NCI-H82 (cell line): Measurements from ENCODE around the gene AHSP.
"Not testable (repeated sequence)": the region's sequence is repeated elsewhere in the genome, so short reads cannot be mapped to it uniquely, and the experiment has no call there.

Source experiments
- DNase-seq: peaks from one replicate; lab custom pipeline; 2025; lab: John Stamatoyannopoulos, UW

AHSP gene

GRCh38 chr16:31527734-31528274 is at the start of gene AHSP:
Gene AHSP (plus strand): TSS chr16:31527900. CDS start chr16:31528140, 240 bp downstream.
- no peak for DNase-seq

- no peak for DNase-seq
These were observed 48.7 kb upstream of the AHSP start for GRCh38 chr16:31478956-31479355.

DNA sequence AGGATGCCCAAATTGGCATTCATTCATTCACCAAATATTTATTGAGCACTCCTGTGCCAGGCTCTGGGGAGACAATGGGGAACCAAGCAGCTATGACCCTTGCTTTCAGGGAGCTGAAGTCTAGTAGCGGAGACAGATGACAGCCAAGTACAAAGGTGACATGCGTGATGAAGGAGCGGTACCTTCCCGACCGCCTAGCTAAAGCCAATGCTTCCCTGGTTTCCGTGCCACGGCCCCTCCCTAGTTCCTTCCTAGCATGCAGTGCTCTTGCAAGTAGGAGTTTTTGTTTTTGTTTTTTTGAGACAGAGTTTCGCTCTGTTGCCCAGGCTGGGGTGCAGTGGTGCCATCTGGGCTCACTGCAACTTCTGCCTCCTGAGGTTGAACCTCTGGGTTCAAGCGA is 47.9 kb upstream of the AHSP start:
- no peak for DNase-seq

DNA sequence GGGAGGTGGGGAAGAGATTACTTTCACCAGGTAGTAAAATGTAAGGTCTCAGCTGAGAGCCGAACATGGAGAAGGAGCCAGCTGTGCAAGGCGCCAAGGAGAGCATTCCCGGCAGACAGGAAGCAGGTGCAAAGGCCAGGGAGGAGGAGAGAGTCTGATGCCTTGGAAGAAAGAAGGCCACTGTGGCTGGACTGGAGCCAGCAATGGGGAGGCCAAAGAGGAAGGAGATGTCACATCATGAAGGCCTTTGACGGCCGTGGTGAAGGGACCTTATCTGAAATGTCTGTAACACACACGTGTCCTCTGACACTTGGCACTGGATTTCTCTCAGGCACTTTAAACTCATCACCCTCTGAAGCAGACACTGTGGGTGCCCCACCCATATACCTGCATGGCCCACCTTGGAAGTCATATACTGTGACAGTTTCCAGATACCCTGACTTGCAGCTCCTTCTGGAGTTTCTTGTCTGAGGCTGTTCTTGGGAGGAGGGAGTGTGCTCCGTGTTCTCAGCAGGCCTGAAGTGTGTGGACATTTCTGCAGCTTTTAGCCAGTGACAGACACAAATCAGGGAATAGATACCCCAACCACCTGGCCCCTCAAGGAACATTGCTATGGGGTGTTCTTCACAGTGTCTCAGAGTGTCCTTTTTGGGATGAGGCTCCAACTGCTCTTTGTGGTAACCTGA is 46.7 kb upstream of the AHSP start:
- DNase-seq = no peak

DNA sequence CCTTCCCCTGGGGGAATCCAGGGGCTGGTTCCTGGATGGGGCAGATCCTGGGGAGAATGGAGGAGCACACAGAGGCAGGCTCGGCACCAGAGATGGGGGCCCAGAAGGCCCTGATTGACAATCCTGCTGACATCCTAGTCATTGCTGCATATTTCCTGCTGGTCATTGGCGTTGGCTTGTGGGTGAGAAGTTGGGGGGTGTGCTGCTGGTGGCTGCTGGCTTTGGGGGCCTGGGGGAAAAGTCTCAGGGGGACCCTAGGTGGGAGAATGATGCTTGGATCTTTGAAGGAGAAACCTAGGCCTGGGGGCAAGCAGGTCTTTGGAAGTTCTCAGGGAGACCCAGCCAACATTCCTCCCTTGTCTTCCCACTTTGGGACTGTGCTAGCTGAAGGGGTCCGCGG is 44.6 kb upstream of the AHSP start, which contains the start of gene SLC5A2:
Gene SLC5A2, plus strand, starts transcription at position 43 of the 400 bp plus-strand sequence. Its CDS starts 14 bp downstream, at position 57.
- DNase-seq = no peak

DNA sequence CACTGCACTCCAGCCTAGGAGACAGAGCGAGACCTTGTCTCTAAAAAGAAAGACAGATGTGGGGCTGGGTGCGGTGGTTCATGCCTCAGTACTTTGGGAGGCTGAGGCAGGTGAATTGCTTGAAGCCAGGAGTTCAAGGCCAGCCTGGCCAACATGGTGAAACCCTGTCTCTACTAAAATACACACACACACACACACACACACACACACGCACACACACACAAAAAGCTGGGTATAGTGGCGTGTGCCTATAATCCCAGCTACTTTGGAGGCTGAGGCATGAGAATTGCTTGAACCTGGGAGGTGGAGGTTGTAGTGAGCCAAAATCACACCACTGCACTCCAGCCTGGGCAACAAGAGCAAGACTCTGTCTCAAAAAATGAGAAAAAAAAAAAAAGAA is 43.7 kb upstream of the AHSP start:
- DNase-seq = not testable (repeated sequence)

DNA sequence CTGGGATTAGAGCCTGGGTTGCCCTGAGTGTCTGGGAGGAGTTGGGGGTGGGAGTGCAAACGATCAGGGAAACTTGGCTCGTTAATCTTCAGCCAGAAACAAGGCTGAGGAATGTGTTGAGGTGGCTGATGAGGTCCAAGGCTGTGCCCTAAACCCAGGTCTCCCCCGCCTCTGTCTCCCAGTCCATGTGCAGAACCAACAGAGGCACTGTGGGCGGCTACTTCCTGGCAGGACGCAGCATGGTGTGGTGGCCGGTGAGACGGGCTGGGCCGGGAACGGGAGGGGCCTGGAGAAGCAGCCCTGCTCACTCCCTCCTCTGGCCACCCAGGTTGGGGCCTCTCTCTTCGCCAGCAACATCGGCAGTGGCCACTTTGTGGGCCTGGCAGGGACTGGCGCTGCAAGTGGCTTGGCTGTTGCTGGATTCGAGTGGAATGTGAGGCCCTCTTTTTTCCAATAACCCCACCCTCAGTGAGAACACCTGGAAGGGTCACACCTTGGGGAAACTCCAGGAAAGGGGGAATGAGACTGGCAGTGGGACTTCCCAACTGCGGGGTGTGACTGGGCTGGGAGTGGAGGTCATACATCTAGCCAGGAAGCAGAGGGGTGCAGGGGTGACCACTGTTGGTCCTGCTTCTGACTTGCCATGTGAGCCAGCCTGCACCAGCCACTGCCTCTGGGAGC is 43.1 kb upstream of the AHSP start:
- DNase-seq = no peak

DNA sequence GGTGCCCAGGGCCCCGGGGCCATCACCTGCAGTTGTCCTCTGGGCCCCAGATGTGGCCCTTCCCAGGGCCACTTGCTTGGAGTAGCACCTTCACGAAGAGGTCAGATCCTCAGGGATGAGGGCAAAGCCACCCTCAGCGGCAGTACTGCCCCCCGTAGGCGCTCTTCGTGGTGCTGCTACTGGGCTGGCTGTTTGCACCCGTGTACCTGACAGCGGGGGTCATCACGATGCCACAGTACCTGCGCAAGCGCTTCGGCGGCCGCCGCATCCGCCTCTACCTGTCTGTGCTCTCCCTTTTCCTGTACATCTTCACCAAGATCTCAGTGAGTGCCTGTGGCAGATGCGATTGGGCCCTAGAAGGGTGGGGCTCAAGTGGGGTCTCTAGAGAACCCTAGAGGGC is 42.1 kb upstream of the AHSP start:
- DNase-seq = no peak

GRCh38 chr16:31486045-31486444 is 41.7 kb upstream of the AHSP start:
- no peak for DNase-seq

- DNase-seq = no peak
These were observed 40.5 kb upstream of the AHSP start for GRCh38 chr16:31487071-31487719.

DNA sequence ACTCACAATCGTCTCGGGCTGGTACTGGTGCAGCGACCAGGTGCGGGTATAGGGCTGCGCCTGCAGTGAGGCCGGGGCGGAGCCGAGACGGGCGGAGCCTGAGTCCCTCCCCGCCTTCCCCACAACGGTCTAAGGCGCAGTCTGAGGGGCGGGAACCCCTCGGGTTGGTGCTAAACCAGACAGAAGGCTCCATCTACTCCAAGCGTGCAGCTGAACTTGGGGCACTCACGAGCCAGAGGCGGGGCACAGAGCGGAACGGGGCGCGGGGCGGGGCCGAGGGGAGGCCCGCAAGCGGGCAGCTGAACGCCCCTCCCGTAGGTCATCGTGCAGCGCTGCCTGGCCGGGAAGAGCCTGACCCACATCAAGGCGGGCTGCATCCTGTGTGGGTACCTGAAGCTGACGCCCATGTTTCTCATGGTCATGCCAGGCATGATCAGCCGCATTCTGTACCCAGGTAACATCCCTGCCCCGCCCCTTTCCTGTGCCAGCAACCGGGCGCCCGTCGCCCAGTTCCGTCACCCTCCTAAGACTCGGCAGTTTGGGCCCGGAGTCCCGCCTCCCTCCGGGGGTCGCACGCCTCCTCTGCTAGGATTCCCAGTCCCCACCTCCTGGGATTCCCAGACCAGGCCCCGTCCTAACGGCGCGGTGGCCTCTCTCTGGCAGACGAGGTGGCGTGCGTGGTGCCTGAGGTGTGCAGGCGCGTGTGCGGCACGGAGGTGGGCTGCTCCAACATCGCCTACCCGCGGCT is 39.8 kb upstream of the AHSP start:
- DNase-seq = peak; percentile 69

- DNase-seq = no peak
These were observed 39.0 kb upstream of the AHSP start for GRCh38 chr16:31488468-31489297.

DNA sequence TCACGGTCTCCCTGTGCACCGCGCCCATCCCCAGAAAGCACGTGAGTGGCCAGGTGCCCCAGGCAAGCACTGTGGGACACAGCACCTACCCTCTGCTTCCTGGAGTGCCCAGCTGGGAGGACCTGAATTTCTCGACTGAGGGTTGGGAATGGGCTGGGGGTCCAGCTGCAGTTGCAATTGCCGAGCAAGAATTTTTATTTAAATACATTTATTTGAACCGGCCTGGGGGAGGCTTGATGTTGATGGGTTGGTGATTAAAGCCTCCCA is 38.5 kb upstream of the AHSP start:
- DNase-seq = no peak

DNA sequence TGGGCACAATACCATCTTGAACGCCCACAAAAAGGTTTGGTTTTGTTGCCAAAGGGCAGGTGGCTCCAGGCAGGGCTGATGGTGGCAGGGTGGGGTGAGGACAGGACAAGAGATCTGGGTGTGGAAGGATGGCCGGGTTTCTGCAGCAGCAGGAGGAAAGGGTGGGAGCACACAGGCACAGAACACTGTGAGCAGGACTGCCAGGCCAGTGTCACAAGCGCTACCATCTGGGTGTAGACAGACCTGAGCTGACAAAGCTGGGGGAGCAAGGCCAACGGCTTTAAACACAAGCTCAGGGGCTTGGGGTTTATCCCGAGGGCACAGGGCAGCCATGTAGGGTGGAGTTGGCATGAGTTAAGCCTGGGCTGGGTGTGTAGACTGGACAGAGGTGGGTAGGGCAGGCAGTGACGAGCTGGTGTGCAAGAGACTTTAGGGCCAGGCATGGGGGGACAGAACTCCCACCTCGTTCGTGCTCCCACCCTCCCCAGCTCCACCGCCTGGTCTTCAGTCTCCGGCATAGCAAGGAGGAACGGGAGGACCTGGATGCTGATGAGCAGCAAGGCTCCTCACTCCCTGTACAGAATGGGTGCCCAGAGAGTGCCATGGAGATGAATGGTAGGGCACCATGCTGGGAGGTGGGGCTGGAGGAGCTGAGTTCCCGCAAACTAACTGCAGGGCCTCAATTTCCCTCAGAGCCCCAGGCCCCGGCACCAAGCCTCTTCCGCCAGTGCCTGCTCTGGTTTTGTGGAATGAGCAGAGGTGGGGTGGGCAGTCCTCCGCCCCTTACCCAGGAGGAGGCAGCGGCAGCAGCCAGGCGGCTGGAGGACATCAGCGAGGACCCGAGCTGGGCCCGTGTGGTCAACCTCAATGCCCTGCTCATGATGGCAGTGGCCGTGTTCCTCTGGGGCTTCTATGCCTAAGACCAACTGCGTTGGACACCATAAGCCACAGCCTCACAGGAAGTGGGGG is 37.8 kb upstream of the AHSP start:
- no peak for DNase-seq

DNA sequence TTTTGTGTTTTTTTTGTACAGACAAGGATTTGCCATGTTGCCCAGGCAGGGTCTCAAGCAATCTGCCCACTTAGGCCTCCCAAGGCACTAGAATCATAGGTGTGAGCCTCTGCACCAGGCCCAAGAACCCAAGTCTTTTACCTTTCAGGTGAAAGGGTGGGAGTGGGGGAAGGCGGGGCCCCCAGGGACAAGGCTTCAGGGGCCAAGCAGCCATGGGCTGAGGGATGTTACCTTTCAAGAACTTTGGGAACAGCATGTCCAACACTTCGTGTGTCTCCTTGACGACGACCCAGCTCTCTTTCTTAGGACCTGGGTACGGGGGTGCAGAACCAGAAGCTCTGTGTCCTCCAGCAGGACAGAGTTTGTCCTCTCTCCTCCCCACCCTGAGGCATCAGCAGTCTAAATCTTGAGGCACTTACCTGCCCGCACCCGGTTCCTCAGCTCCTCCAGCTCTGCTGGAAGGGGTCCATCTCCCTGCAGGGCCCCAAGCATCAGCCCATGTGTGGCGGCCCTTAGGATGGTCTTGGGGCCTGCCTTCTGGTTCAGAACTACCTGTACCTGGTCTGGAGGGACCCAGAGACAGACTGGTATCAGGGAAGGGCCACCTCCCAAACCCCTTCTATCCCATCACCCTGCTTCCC is 35.8 kb upstream of the AHSP start:
- DNase-seq = no peak

DNA sequence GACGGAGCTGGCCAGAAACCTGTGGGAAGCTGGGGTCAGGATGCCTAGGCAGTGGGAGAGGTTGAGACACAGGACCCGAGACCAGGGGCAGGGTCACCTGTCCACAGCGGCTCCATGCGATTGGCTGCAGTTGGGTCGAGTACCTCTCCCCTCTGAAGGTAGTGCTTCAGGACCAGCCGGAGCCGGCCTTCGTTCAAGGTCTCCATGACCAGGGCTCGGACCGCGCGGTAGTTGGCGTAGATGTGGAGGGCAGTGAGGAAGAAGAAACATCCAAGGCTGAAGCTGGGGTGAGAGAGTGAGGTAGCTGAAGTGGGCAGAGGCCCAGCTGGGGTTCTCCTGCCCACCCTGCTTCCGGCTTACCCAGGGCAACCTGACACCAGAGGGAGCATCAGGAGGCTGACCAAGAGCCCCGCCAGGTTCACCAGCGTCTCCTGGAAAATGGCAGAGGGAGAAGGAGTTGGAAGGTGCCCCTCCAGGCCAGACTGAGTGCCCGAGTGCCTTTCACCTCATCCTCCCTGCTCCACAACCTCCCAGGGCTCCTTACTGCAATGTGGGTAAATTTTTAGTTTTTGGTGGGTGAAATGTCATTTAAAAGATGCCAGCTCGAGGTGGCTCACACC is 34.1 kb upstream of the AHSP start:
- DNase-seq = no peak

- no peak for DNase-seq
These were observed 31.0 kb upstream of the AHSP start for GRCh38 chr16:31496670-31497069.

DNA sequence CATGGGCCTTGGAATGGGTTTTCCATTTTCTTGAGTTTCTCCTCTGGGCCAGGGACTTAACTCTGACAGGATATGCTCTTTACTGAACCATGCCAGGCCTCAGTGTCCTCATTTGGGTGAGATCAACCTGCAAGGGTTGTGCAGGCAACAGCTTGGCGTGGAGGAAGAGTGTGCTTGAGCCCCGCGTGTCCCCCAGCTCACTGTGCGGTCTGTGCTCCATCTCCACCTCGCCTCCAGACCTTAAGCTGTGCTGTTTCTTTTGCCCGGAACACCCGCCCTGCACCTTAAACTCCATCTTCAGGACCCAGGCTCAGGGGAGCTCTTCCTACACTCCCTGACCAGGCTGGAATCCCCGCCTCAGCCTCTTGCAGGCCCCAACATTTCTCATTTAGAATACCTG is 29.2 kb upstream of the AHSP start:
- DNase-seq = no peak

DNA sequence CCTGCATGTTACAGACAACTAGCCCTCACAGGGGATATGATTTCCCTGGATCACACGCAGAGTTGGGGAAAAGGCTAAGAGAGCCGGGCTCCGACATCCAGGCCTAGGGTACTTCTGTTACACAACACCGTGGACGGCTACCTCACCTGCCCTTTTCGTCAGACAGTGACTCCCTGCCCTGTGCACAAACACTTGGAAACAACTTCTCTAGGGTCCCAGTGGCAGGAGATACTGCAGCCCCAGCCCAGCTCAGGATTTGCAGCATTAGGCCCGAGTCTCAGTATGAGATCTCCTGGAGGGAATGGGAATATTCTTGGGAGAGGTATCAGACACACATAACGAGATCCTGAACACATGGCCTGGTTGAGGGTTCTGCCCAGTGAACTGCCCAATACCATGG is 27.8 kb upstream of the AHSP start:
- no peak for DNase-seq
